ENCODE measurements around the gene TCAF1. TPM values are rescaled to one million over a fixed set of nuclear protein-coding genes. Genes with fewer than 3 reads are reported as not detected.
"Not testable (repeated sequence)": the region's sequence is repeated elsewhere in the genome, so short reads cannot be mapped to it uniquely, and the experiment has no call there.

The TCAF1 gene
- total RNA-seq, 1 donor from 2014 or later = 50.8 TPM

DNA sequence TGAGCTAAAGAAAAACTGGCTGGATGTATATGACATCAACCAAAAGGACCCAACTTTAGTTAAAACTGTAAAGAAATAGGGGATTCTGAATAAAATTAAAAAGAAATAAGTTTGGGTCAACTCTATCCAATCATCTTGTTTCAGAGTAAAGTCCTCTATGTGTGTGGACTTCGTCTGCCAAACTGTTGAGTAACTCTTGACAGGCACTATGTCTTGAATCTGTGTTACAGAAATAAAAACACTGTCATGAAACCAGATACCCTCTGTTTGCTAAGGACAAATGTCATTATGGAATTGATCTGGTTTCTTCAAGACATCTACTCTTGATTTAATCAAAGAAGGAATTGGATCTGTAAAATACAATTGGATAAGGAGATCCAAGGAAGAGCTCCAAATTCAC lies 46.5 kb downstream of the TCAF1 start:
- not testable (repeated sequence) for DNase-seq (ENCODE audit: low spot score)

DNA sequence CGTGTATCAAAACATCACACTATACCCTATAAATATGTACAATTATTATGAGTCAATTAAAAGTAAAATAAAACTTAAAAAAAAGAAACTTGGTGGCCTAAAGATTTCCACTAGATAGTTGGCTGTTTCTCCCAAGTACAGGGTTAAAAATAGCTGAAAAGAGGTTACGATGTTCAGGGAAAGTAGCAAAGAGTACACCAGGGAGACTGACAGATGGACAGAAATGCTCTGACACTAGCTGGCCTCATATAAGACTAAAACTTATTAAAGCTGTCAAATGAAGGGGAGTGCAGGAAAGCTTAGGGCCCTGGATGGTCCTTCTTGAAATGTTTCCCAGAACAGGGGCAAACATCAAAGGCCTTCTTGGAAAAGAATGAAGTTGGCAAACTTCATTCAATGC lies 51.3 kb downstream of the TCAF1 start:
- DNase-seq (ENCODE audit: low spot score) = no peak

- DNase-seq (ENCODE audit: low spot score) = no peak
Observed at GRCh38 chr7:143849785-143850479, 52.0 kb downstream of the TCAF1 start.

- DNase-seq (ENCODE audit: low spot score) = no peak
Observed at GRCh38 chr7:143848192-143848591, 53.8 kb downstream of the TCAF1 start.

DNA sequence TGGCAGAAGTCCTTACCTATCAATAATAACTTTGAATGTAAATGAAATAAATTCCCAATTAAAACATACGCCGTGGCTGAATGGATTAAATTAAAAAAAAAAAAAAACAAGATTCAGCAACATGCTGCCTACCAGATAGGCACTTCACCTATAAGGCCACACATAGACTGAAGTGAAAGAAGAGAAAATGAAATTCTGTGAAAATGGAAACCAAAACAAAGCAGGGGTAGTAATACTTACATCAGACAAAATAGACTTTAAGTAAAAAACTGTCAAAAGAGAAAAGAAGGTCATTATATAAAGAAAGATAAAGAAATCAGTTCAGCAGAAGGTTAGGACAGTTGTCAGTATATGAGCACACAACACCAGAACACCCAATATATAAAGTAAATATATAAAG lies 55.3 kb downstream of the TCAF1 start:
- DNase-seq (ENCODE audit: low spot score) = no peak

- not testable (repeated sequence) for DNase-seq (ENCODE audit: low spot score)
Observed at GRCh38 chr7:143841696-143842095, 60.3 kb downstream of the TCAF1 start.

GRCh38 chr7:143840062-143840461 lies 61.9 kb downstream of the TCAF1 start:
- DNase-seq (ENCODE audit: low spot score) = not testable (repeated sequence)

DNA sequence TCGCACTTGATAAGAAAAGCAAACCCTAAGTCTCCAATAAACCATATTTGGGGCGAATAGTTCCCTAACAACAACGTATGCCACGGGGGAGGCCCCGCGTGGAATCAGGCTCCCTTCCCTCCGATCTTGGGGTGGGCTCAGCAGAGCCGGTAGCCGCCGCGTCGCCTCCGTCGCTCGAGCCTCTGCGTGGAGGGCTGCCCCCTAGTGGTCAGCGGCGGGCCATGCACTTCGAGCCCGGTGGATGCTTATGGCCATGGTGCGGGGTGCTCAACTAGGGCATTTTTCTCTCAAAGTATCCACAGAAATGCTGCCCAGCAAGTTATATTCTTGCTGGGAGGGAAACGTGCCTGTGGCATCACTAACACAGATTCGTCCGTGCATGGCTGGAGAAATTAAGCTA lies 64.8 kb downstream of the TCAF1 start:
- DNase-seq (ENCODE audit: low spot score) = peak; percentile 97

- DNase-seq (ENCODE audit: low spot score) = peak; percentile 97
Observed at GRCh38 chr7:143836622-143837021, 65.4 kb downstream of the TCAF1 start.

DNA sequence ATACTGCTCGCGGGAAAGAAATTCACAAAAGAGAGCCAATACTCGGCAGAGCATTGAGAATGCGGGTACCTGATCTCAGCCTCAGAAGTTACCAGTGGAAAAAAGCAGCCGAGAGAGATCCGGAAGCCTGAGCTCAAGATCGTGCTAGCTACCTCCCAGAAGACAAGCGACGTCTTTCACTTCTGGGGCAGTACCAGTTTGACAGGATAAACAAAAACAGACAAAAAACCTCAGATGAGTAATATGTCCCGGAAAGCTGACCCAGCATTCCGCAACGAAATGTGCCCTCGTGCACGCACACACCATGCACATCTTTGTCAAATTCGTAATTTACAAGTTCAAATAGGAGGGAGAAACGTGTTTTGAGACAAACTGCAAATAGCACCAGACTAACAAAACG lies 65.9 kb downstream of the TCAF1 start:
- DNase-seq (ENCODE audit: low spot score) = not testable (repeated sequence)

GRCh38 chr7:143826578-143826977 lies 75.4 kb downstream of the TCAF1 start:
- not testable (repeated sequence) for DNase-seq (ENCODE audit: low spot score)

DNA sequence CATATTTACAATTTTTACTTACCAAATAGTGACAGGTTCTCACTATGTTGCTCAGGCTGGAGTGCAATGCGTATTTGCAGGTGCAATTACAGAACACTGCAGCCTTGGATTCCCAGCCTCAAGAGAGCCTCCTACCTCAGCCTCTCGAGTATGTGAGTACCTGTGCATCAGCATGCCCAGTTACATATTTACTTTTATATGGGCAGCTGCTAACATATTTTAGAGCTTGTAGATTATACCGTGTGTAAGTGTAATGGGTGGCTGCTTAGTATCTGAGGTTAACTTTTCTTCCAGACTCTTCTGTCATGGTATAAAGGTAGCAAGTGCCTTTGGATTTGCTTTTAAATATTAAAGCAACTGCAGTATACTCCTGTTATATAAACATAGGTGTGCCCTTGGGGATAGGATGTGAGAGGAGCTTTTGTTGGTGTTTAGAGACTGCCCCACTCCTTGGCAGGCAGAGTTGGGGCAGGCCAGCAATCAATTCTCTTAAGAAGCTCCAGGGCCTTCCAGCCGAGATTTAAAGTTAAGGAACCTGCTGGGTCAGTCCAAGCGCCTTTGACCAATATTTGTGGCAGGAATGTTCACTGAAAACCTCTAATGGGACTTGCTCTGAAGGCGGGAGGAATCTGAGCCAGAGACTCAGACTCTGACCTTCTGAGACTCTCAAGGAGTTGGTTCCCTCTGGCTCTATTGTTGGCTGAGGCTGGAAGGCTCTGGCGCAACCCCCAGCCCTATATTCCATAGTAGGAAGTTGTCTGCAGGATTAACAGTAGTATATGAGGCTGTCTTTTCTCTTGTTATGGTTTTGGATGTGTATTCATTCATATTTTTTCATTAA lies 77.5 kb downstream of the TCAF1 start:
- not testable (repeated sequence) for DNase-seq (ENCODE audit: low spot score)

DNA sequence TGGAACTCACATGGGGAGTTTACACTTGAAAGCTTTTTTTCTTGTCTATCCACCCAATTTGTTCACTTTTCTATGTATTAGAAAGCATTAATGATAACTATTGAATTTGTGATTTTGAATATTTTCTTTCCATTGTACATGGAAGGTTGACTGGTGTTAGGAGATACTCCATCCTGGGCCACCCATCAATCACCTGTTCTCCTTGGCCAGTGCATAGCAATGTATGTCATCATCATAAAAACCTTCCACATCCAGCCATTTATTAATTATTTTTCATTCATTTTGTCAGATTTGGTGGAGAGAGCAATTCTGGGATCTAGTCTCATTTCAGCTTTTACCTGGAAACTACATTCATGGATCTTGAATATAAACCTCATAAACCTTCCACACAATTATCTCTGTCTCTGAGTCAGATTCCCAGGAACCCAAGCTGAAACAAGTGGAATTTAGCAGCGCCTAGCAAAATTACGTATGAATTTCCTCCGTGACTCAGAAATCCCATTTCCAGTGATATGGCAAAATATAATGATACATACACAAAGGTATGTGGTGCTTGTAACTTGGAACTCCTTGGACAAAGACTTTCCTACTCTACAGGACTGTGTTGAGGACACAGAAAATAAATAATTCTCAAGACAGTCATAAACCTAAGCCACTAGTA lies 78.2 kb downstream of the TCAF1 start:
- DNase-seq (ENCODE audit: low spot score) = not testable (repeated sequence)

GRCh38 chr7:143821392-143822277 lies 80.3 kb downstream of the TCAF1 start:
- DNase-seq (ENCODE audit: low spot score) = not testable (repeated sequence)

DNA sequence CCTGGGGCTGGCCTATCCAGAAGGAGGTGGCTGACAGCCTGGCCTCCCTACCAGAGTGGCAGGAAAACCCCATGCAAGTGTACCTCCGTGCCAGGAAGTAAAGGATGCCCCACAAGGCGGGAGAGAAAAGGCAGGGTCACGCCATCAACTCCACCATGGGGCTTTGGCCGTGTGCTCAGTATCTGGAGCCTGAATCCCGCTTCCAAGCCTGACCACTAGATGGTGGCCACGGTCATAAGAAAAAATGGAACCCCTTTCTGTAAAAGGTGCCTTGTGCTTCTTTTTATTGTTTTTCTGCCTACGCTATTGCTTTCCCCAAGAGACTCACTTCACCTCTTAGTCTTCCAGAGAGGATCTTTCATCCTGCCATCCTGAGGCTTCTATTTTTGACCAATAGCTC lies 84.1 kb downstream of the TCAF1 start:
- not testable (repeated sequence) for DNase-seq (ENCODE audit: low spot score)

DNA sequence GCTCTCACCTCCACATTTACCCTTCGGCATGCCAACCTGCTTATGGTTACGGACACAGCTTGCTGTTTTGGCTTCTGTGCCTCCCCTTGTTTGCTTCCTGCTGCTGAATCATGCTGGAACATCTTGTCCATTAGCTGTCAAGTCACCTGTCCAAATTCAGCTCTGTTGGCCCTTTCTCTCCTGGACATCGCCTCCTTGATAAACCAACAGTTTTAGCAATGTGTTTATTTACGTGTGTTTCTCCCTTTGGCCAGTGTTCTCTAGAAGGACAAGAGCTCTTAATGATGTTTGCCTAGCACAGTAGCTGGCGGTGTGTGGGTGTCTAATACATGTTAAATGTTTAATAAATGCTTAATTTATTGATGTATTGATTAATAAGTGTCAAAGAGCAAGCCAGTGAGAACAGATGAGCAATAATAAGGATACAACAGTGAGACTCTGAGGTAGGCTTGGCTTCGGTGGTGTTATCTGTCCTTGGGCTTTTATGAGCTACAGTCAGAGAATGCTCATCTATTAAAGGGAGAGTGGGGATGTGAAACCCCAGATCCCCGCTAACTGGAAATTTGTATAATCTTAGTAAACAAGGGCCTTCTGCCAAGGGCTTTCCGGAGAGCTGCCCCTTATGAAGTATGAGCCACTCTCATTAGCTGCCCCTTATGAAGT lies 85.4 kb downstream of the TCAF1 start:
- not testable (repeated sequence) for DNase-seq (ENCODE audit: low spot score)

GRCh38 chr7:143810639-143811038 lies 91.3 kb downstream of the TCAF1 start:
- not testable (repeated sequence) for DNase-seq (ENCODE audit: low spot score)

- not testable (repeated sequence) for DNase-seq (ENCODE audit: low spot score)
Observed at GRCh38 chr7:143806664-143807071, 95.3 kb downstream of the TCAF1 start.

All from mesenteric fat pad (tissue), 1 donor.